Measurements from ENCODE around the gene TNFRSF17.
"Not testable (repeated sequence)": the region's sequence is repeated elsewhere in the genome, so short reads cannot be mapped to it uniquely, and the experiment has no call there.

TNFRSF17 gene

GRCh38 chr16:11967195-11967911 is 2.3 kb downstream of the TNFRSF17 start:
- TF ChIP-seq CTCF (IDR thresholded peaks at IDR 0.05; ENCODE audit: low read depth, low read length, missing control alignments) = no peak
- no peak overlapping the region for H3K27ac ChIP-seq
- no peaks in the 10 kb centered on the region for H3K27me3 ChIP-seq (replicated peaks)
- H3K36me3 ChIP-seq (replicated peaks) = no peaks in the 10 kb centered on the region
- in situ Hi-C loops (cut with HindIII; ENCODE audit: low pct_ligation_motif_present, low sequenced_read_pairs) = no loop called here
- H3K4me3 ChIP-seq (ENCODE audit: low read depth, low read length) = no peak overlapping the region
- DNase-seq = no peak

GRCh38 chr16:11968577-11968976 is 3.6 kb downstream of the TNFRSF17 start:
- no peak overlapping the region for H3K4me3 ChIP-seq (ENCODE audit: low read depth, low read length)
- no peaks in the 10 kb centered on the region for H3K27me3 ChIP-seq (replicated peaks)
- DNase-seq = no peak
- no peak overlapping the region for H3K27ac ChIP-seq
- H3K36me3 ChIP-seq (replicated peaks) = no peaks in the 10 kb centered on the region
- in situ Hi-C loops (cut with HindIII; ENCODE audit: low pct_ligation_motif_present, low sequenced_read_pairs) = no loop called here
- no peak for TF ChIP-seq CTCF (IDR thresholded peaks at IDR 0.05; ENCODE audit: low read depth, low read length, missing control alignments)

GRCh38 chr16:11970292-11970691 is 5.3 kb downstream of the TNFRSF17 start:
- H3K4me3 ChIP-seq (ENCODE audit: low read depth, low read length); H3K27me3 ChIP-seq (replicated peaks); DNase-seq; in situ Hi-C loops (cut with HindIII; ENCODE audit: low pct_ligation_motif_present, low sequenced_read_pairs); H3K36me3 ChIP-seq (replicated peaks); H3K27ac ChIP-seq: not testable (repeated sequence)

- Histone ChIP-seq H3K4me3 (ENCODE audit: low read depth, low read length) (no peak overlapping the region), H3K27ac (no peak overlapping the region), H3K27me3 (replicated peaks) (no peaks in the 10 kb centered on the region), H3K36me3 (replicated peaks) (peaks cover 3% of the 10 kb centered on the region)
- peak; percentile 49 for TF ChIP-seq CTCF (IDR thresholded peaks at IDR 0.05; ENCODE audit: low read depth, low read length, missing control alignments)
- in situ Hi-C loops (cut with HindIII; ENCODE audit: low pct_ligation_motif_present, low sequenced_read_pairs) = no loop called here
- DNase-seq = no peak
Measured at GRCh38 chr16:11972128-11972527, 7.1 kb downstream of the TNFRSF17 start.

GRCh38 chr16:11973070-11973469 is 8.1 kb downstream of the TNFRSF17 start:
- Histone ChIP-seq H3K4me3 (ENCODE audit: low read depth, low read length) (no peak overlapping the region), H3K36me3 (replicated peaks) (peaks cover 3% of the 10 kb centered on the region), H3K27me3 (replicated peaks) (no peaks in the 10 kb centered on the region), H3K27ac (no peak overlapping the region)
- in situ Hi-C loops (cut with HindIII; ENCODE audit: low pct_ligation_motif_present, low sequenced_read_pairs) = no loop called here
- DNase-seq = no peak
- TF ChIP-seq CTCF (IDR thresholded peaks at IDR 0.05; ENCODE audit: low read depth, low read length, missing control alignments) = no peak

GRCh38 chr16:11976850-11977375 is 11.9 kb downstream of the TNFRSF17 start:
- peak overlapping the region; percentile 95 for H3K4me3 ChIP-seq (ENCODE audit: low read depth, low read length)
- peaks cover 3% of the 10 kb centered on the region for H3K36me3 ChIP-seq (replicated peaks)
- DNase-seq = no peak
- in situ Hi-C loops (cut with HindIII; ENCODE audit: low pct_ligation_motif_present, low sequenced_read_pairs) = no loop called here
- TF ChIP-seq CTCF (IDR thresholded peaks at IDR 0.05; ENCODE audit: low read depth, low read length, missing control alignments) = no peak
- H3K27ac ChIP-seq = peak overlapping the region; percentile 77
- H3K27me3 ChIP-seq (replicated peaks) = no peaks in the 10 kb centered on the region
